NCI-H774 (cell line): ENCODE measurements around the gene STAT5B.
"Not testable (repeated sequence)": the region's sequence is repeated elsewhere in the genome, so short reads cannot be mapped to it uniquely, and the experiment has no call there.

Experiments used
- DNase-seq: peaks from one replicate; lab custom pipeline; 2025; lab: John Stamatoyannopoulos, UW

STAT5B gene

GRCh38 chr17:42276359-42276608 is at the start of gene STAT5B:
Gene STAT5B (minus strand): TSS chr17:42276391. CDS start chr17:42232127, 44,264 bp downstream.
- peak; percentile 88 for DNase-seq

- no peak for DNase-seq
These were observed 48.8 kb upstream of the STAT5B start for GRCh38 chr17:42325026-42325425.

- DNase-seq: no peak
These were observed 47.1 kb upstream of the STAT5B start for GRCh38 chr17:42323268-42323773.

- DNase-seq: peak; percentile 85
These were observed 46.4 kb upstream of the STAT5B start for GRCh38 chr17:42322382-42323267.

- DNase-seq: no peak
These were observed 45.4 kb upstream of the STAT5B start for GRCh38 chr17:42321555-42321954.

GRCh38 chr17:42317967-42318366 is 41.8 kb upstream of the STAT5B start:
- DNase-seq: not testable (repeated sequence)

- no peak for DNase-seq
These were observed 41.2 kb upstream of the STAT5B start for GRCh38 chr17:42317266-42317845.

GRCh38 chr17:42316755-42317154 is 40.6 kb upstream of the STAT5B start:
- no peak for DNase-seq

GRCh38 chr17:42315402-42316156 is 39.4 kb upstream of the STAT5B start:
- DNase-seq: no peak

GRCh38 chr17:42313773-42314566 is 37.8 kb upstream of the STAT5B start:
- DNase-seq: no peak

- no peak for DNase-seq
These were observed 37.2 kb upstream of the STAT5B start for GRCh38 chr17:42313389-42313772.

GRCh38 chr17:42312285-42313130 is 36.3 kb upstream of the STAT5B start:
- DNase-seq: no peak

- no peak for DNase-seq
These were observed 35.8 kb upstream of the STAT5B start for GRCh38 chr17:42312035-42312284.

- DNase-seq: no peak
These were observed 35.2 kb upstream of the STAT5B start for GRCh38 chr17:42311240-42312034.

- DNase-seq: no peak
These were observed 34.6 kb upstream of the STAT5B start for GRCh38 chr17:42310787-42311215.

- no peak for DNase-seq
These were observed 34.0 kb upstream of the STAT5B start for GRCh38 chr17:42309986-42310786.

GRCh38 chr17:42309142-42309541 is 33.0 kb upstream of the STAT5B start:
- no peak for DNase-seq

GRCh38 chr17:42308446-42308845 is 32.3 kb upstream of the STAT5B start:
- DNase-seq: no peak

- DNase-seq: no peak
These were observed 31.3 kb upstream of the STAT5B start for GRCh38 chr17:42307362-42307927.

GRCh38 chr17:42306385-42306667 is 30.1 kb upstream of the STAT5B start:
- no peak for DNase-seq
